HepG2 (cell line): ENCODE measurements around the gene AFAP1L2.

Experiments
- BRCA1 ChIP-seq: sonication (generic); formaldehyde crosslinking; IDR thresholded peaks from 2 replicates; pipeline ENCODE4 v1.4.0; 2020; ENCODE audit warnings: missing genetic modification reagents
- NFKB2 ChIP-seq: sonication (generic); formaldehyde crosslinking; IDR thresholded peaks from 2 replicates; pipeline ENCODE4 v1.4.0; 2020; ENCODE audit warnings: missing genetic modification reagents, borderline replicate concordance
- SETDB1 ChIP-seq: sonication (generic); formaldehyde crosslinking; IDR thresholded peaks from 2 replicates; pipeline ENCODE4 v1.5.1; 2020; ENCODE audit warnings: missing genetic modification reagents, mild to moderate bottlenecking, borderline replicate concordance
- SIX4 ChIP-seq: sonication (generic); formaldehyde crosslinking; IDR thresholded peaks from 2 replicates; pipeline ENCODE4 v1.4.0; 2020; ENCODE audit warnings: missing genetic modification reagents
- ZNF33A ChIP-seq: sonication (generic); formaldehyde crosslinking; IDR thresholded peaks from 2 replicates; pipeline ENCODE4 v1.5.1; 2020; ENCODE audit warnings: missing genetic modification reagents, mild to moderate bottlenecking, moderate library complexity, borderline replicate concordance
- TF ChIP-seq, protein P1 (sequence below): sonication (generic); formaldehyde crosslinking; IDR thresholded peaks from 2 replicates; pipeline ENCODE4 v1.5.0; 2020; ENCODE audit warnings: mild to moderate bottlenecking, missing genetic modification reagents
- TF ChIP-seq, protein P2 (sequence below): sonication (generic); formaldehyde crosslinking; IDR thresholded peaks from 2 replicates; pipeline ENCODE4 v1.5.0; 2020; ENCODE audit warnings: missing genetic modification reagents, mild to moderate bottlenecking, borderline replicate concordance
- TF ChIP-seq, protein P3 (sequence below): sonication (generic); formaldehyde crosslinking; IDR thresholded peaks from 2 replicates; pipeline ENCODE4 v1.5.0; 2020; ENCODE audit warnings: mild to moderate bottlenecking, missing genetic modification reagents, moderate library complexity
- TF ChIP-seq, protein P4 (sequence below): sonication (generic); formaldehyde crosslinking; IDR thresholded peaks from 2 replicates; pipeline ENCODE4 v1.4.0; 2020; ENCODE audit warnings: missing genetic modification reagents

DNA sequence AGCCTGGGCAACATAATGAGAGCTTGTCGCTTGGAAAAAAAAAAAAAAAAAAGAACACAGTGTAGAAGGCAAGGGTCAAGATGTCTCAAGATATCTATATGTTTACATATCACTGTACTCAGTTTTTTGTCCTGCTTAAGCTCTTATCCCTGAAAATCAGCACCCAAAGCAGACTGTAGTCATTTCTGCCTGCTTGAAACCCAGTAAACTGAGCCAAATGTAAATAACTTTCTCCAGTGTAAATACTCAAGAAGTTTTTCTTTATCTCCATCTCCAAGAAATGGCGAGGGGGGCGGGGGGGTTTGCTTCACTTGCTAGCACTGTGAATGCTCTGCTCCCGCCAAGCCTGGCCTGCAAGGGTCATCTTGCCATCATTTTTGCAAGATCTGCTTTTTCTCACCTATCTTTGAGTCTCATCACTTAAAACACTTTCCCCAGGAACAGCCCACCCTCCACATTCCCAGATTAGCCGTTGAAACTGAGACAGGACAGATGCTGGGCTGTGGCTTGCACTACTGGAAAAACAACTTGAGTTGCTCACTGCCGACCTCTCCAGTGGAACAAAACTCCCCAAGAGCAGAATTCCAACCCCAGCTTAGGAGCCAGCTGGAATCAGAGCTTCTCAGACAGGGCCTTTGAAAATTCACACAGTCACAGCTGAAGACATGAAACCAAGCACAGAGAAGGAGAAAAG, 54.6 kb downstream of the AFAP1L2 start:
- TF ChIP-seq NFKB2 (no peak), SIX4 (no peak), BRCA1 (CRISPR knock-in tag) (no peak), ZNF33A (CRISPR knock-in tag) (no peak), SETDB1 (CRISPR knock-in tag) (no peak)
- TF ChIP-seq, protein P1, sequence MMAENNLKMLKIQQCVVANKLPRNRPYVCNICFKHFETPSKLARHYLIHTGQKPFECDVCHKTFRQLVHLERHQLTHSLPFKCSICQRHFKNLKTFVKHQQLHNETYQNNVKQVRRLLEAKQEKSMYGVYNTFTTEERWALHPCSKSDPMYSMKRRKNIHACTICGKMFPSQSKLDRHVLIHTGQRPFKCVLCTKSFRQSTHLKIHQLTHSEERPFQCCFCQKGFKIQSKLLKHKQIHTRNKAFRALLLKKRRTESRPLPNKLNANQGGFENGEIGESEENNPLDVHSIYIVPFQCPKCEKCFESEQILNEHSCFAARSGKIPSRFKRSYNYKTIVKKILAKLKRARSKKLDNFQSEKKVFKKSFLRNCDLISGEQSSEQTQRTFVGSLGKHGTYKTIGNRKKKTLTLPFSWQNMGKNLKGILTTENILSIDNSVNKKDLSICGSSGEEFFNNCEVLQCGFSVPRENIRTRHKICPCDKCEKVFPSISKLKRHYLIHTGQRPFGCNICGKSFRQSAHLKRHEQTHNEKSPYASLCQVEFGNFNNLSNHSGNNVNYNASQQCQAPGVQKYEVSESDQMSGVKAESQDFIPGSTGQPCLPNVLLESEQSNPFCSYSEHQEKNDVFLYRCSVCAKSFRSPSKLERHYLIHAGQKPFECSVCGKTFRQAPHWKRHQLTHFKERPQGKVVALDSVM (CRISPR knock-in tag), result no peak
- TF ChIP-seq, protein P2, sequence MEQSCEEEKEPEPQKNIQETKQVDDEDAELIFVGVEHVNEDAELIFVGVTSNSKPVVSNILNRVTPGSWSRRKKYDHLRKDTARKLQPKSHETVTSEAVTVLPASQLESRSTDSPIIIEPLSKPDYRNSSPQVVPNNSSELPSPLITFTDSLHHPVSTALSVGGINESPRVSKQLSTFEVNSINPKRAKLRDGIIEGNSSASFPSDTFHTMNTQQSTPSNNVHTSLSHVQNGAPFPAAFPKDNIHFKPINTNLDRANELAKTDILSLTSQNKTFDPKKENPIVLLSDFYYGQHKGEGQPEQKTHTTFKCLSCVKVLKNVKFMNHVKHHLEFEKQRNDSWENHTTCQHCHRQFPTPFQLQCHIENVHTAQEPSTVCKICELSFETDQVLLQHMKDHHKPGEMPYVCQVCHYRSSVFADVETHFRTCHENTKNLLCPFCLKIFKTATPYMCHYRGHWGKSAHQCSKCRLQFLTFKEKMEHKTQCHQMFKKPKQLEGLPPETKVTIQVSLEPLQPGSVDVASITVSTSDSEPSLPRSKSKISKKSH (CRISPR knock-in tag), result no peak
- TF ChIP-seq, protein P3, sequence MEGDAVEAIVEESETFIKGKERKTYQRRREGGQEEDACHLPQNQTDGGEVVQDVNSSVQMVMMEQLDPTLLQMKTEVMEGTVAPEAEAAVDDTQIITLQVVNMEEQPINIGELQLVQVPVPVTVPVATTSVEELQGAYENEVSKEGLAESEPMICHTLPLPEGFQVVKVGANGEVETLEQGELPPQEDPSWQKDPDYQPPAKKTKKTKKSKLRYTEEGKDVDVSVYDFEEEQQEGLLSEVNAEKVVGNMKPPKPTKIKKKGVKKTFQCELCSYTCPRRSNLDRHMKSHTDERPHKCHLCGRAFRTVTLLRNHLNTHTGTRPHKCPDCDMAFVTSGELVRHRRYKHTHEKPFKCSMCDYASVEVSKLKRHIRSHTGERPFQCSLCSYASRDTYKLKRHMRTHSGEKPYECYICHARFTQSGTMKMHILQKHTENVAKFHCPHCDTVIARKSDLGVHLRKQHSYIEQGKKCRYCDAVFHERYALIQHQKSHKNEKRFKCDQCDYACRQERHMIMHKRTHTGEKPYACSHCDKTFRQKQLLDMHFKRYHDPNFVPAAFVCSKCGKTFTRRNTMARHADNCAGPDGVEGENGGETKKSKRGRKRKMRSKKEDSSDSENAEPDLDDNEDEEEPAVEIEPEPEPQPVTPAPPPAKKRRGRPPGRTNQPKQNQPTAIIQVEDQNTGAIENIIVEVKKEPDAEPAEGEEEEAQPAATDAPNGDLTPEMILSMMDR (CRISPR knock-in tag), result no peak
- TF ChIP-seq, protein P4, sequence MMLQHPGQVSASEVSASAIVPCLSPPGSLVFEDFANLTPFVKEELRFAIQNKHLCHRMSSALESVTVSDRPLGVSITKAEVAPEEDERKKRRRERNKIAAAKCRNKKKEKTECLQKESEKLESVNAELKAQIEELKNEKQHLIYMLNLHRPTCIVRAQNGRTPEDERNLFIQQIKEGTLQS (CRISPR knock-in tag), result no peak
